HEK293 (cell line): ENCODE measurements around the gene DUSP18.

Source experiments
- ZNF138 ChIP-seq: fragments of 450-650 bp; formaldehyde crosslinking; IDR thresholded peaks from 2 replicates; pipeline ENCODE4 v1.5.1; 2016; ENCODE audit warnings: missing biosample characterization, missing genetic modification characterization, borderline replicate concordance
- ZNF394 ChIP-seq: fragments of 450-650 bp; formaldehyde crosslinking; IDR thresholded peaks from 2 replicates; pipeline ENCODE4 v1.5.1; 2016; ENCODE audit warnings: missing biosample characterization, missing genetic modification characterization, mild to moderate bottlenecking, moderate library complexity, borderline replicate concordance
- ZNF626 ChIP-seq: fragments of 450-650 bp; sonication (Bioruptor Pico); formaldehyde crosslinking; IDR thresholded peaks from 2 replicates; pipeline ENCODE4 v1.5.1; 2018; ENCODE audit warnings: missing biosample characterization, missing genetic modification characterization, inconsistent platforms
- TF ChIP-seq, protein P1 (sequence below): fragments of 450-650 bp; formaldehyde crosslinking; IDR thresholded peaks from 2 replicates; pipeline ENCODE4 v1.5.1; 2016; ENCODE audit warnings: missing biosample characterization, missing genetic modification characterization

DNA sequence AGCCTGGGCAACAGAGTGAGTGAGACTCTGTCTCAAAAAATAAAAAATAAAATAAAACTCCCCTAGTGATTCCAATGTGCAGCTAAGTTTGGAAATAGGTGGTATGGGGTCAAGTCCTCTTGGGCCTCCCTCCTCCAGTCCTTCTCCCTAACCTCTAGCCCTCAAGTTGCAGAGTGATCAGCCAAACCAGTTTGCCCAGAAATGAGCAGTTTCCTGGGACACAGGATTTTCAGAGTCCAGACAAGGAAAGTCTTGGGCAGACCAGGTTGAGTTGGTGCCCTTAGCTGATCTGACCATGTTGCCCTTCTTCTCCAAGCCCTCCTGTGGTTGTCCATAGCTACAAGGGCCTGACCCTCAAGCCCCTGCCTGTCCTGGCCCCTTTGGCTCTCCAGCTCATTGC lies 52.8 kb downstream of the DUSP18 start:
- TF ChIP-seq ZNF394 (tag by site-specific recombination) (no peak), ZNF626 (tag by site-specific recombination) (no peak), ZNF138 (tag by site-specific recombination) (no peak)
- TF ChIP-seq, protein P1, sequence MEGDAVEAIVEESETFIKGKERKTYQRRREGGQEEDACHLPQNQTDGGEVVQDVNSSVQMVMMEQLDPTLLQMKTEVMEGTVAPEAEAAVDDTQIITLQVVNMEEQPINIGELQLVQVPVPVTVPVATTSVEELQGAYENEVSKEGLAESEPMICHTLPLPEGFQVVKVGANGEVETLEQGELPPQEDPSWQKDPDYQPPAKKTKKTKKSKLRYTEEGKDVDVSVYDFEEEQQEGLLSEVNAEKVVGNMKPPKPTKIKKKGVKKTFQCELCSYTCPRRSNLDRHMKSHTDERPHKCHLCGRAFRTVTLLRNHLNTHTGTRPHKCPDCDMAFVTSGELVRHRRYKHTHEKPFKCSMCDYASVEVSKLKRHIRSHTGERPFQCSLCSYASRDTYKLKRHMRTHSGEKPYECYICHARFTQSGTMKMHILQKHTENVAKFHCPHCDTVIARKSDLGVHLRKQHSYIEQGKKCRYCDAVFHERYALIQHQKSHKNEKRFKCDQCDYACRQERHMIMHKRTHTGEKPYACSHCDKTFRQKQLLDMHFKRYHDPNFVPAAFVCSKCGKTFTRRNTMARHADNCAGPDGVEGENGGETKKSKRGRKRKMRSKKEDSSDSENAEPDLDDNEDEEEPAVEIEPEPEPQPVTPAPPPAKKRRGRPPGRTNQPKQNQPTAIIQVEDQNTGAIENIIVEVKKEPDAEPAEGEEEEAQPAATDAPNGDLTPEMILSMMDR: no peak
